Endothelial cell (in vitro differentiated cells): ENCODE data around the gene OR13C3. TPM values are rescaled to one million over a fixed set of nuclear protein-coding genes. Genes with fewer than 3 reads are reported as not detected.

Experiments
- DNase-seq: peaks from one replicate; pipeline ENCODE4 v3.0.0; 2021; ENCODE audit warnings: low spot score
- H3K27ac Mint-ChIP-seq: one replicate; pipeline ENCODE4 v1.8.0; 2021; ENCODE audit warnings: mixed read lengths, inconsistent platforms; ENCODE audit not compliant: unreplicated experiment
- H3K27me3 Mint-ChIP-seq: one replicate; pipeline ENCODE4 v1.8.0; 2021; ENCODE audit warnings: mild to moderate bottlenecking, moderate library complexity, mixed read lengths, inconsistent platforms; ENCODE audit not compliant: unreplicated experiment
- H3K36me3 Mint-ChIP-seq: one replicate; pipeline ENCODE4 v1.8.0; 2021; ENCODE audit warnings: mild to moderate bottlenecking, low read depth, mixed read lengths, inconsistent platforms; ENCODE audit not compliant: unreplicated experiment
- H3K4me1 Mint-ChIP-seq: one replicate; pipeline ENCODE4 v1.8.0; 2021; ENCODE audit warnings: mild to moderate bottlenecking, mixed read lengths, inconsistent platforms; ENCODE audit not compliant: unreplicated experiment
- H3K4me3 Mint-ChIP-seq: one replicate; pipeline ENCODE4 v1.8.0; 2021; ENCODE audit warnings: mild to moderate bottlenecking, mixed read lengths, inconsistent platforms; ENCODE audit not compliant: unreplicated experiment
- H3K9me3 Mint-ChIP-seq: one replicate; pipeline ENCODE4 v1.8.0; 2021; ENCODE audit warnings: mixed read lengths, inconsistent platforms; ENCODE audit not compliant: unreplicated experiment
- CTCF ChIP-seq: fragments of 200-600 bp; sonication (generic); IDR thresholded peaks from one replicate; pipeline ENCODE4 v1.5.0; 2021; ENCODE audit warnings: antibody characterized with exemption; ENCODE audit not compliant: unreplicated experiment
- total RNA-seq: library from RNA; stranded (reverse); fragmentation: NEBNext Ultra II Directional; extraction: Animal tissue kit (Norgen Biotek cat#: 25700); gene quantifications from one replicate; pipeline ENCODE4 v1.2.1, GENCODE V29; 2021; ENCODE audit not compliant: unreplicated experiment

The OR13C3 gene
- total RNA-seq, 1 donor from 2014 or later, result not detected

- Mint-ChIP-seq H3K36me3 (no peaks in the 10 kb centered on the region), H3K27ac (no peak overlapping the region), H3K4me1 (no peaks in the 10 kb centered on the region), H3K9me3 (no peaks in the 10 kb centered on the region), H3K4me3 (no peak overlapping the region), H3K27me3 (no peaks in the 10 kb centered on the region)
- DNase-seq, result no peak
- no peak for TF ChIP-seq CTCF
These were observed 30.1 kb downstream of the OR13C3 start for GRCh38 chr9:104506565-104506964.

- no peak for TF ChIP-seq CTCF
- Mint-ChIP-seq H3K27ac (no peak within 1 kb of the TSS), H3K4me1 (no peaks in the 10 kb centered on the region), H3K27me3 (no peaks in the 10 kb centered on the region), H3K9me3 (no peaks in the 10 kb centered on the region), H3K4me3 (no peak within 1 kb of the TSS), H3K36me3 (no peaks in the 10 kb centered on the region)
- no peak for DNase-seq
These were observed 32.7 kb downstream of the OR13C3 start, which contains the start of gene OR13F1 for GRCh38 chr9:104503963-104504362. TSS of gene OR13F1 (plus strand) at chr9:104504263. CDS start at chr9:104504263, 0 bp downstream.

- Mint-ChIP-seq H3K9me3 (no peaks in the 10 kb centered on the region), H3K36me3 (no peaks in the 10 kb centered on the region), H3K4me1 (no peaks in the 10 kb centered on the region), H3K4me3 (no peak overlapping the region), H3K27me3 (no peaks in the 10 kb centered on the region), H3K27ac (no peak overlapping the region)
- no peak for TF ChIP-seq CTCF
- no peak for DNase-seq
These were observed 33.2 kb downstream of the OR13C3 start for GRCh38 chr9:104503440-104503839.

- peak; percentile 45 for TF ChIP-seq CTCF
- H3K27me3 Mint-ChIP-seq, result peaks cover 3% of the 10 kb centered on the region
- H3K9me3 Mint-ChIP-seq, result no peaks in the 10 kb centered on the region
- H3K4me3 Mint-ChIP-seq, result no peak overlapping the region
- no peak for DNase-seq
- H3K27ac Mint-ChIP-seq, result no peak overlapping the region
- H3K4me1 Mint-ChIP-seq, result no peaks in the 10 kb centered on the region
- no peaks in the 10 kb centered on the region for H3K36me3 Mint-ChIP-seq
These were observed 41.8 kb downstream of the OR13C3 start for GRCh38 chr9:104494808-104495207.

Other genes starting within 250 kb of the OR13C3 start
- not detected for gene OR13F1, start 32.6 kb downstream of the OR13C3 start, total RNA-seq
- not detected for gene OR13C4, start 9.6 kb downstream of the OR13C3 start, total RNA-seq
- not detected for gene OR13C8, start 32.3 kb upstream of the OR13C3 start, total RNA-seq
- not detected for gene OR13C5, start 62.6 kb upstream of the OR13C3 start, total RNA-seq
- gene OR13C2, start 68.8 kb upstream of the OR13C3 start, total RNA-seq, result not detected
- not detected for gene OR13C9, start 81.3 kb upstream of the OR13C3 start, total RNA-seq
- not detected for gene OR13D1, start 157.7 kb upstream of the OR13C3 start, total RNA-seq
- gene NIPSNAP3A, start 210.8 kb upstream of the OR13C3 start, total RNA-seq, result 25.1 TPM
- gene NIPSNAP3B, start 227.3 kb upstream of the OR13C3 start, total RNA-seq, result 2.3 TPM